ENCODE results near the gene FOXS1. TPM values are rescaled to one million over a fixed set of nuclear protein-coding genes. Genes with fewer than 3 reads are reported as not detected.
A peak's percentile ranks its signal among the peaks of the same experiment; 100 is the strongest.

Gene FOXS1
- total RNA-seq, 1 donor from 2014 or later: not detected

- TF ChIP-seq, protein P1, sequence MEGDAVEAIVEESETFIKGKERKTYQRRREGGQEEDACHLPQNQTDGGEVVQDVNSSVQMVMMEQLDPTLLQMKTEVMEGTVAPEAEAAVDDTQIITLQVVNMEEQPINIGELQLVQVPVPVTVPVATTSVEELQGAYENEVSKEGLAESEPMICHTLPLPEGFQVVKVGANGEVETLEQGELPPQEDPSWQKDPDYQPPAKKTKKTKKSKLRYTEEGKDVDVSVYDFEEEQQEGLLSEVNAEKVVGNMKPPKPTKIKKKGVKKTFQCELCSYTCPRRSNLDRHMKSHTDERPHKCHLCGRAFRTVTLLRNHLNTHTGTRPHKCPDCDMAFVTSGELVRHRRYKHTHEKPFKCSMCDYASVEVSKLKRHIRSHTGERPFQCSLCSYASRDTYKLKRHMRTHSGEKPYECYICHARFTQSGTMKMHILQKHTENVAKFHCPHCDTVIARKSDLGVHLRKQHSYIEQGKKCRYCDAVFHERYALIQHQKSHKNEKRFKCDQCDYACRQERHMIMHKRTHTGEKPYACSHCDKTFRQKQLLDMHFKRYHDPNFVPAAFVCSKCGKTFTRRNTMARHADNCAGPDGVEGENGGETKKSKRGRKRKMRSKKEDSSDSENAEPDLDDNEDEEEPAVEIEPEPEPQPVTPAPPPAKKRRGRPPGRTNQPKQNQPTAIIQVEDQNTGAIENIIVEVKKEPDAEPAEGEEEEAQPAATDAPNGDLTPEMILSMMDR (conservative IDR thresholded peaks at IDR 0.05; ENCODE audit: low read depth, low read length): no peak
- H3K4me3 ChIP-seq (ENCODE audit: low read depth, low read length): no peak overlapping the region
- no peak for DNase-seq (ENCODE audit: low read depth)
Observed at GRCh38 chr20:31846793-31847138, 1.4 kb upstream of the FOXS1 start.

GRCh38 chr20:31844737-31845299 lies 586 bp downstream of the FOXS1 start:
- H3K4me3 ChIP-seq (ENCODE audit: low read depth, low read length): no peak overlapping the region
- TF ChIP-seq, protein P1 (conservative IDR thresholded peaks at IDR 0.05; ENCODE audit: low read depth, low read length): no peak
- no peak for DNase-seq (ENCODE audit: low read depth)

DNA sequence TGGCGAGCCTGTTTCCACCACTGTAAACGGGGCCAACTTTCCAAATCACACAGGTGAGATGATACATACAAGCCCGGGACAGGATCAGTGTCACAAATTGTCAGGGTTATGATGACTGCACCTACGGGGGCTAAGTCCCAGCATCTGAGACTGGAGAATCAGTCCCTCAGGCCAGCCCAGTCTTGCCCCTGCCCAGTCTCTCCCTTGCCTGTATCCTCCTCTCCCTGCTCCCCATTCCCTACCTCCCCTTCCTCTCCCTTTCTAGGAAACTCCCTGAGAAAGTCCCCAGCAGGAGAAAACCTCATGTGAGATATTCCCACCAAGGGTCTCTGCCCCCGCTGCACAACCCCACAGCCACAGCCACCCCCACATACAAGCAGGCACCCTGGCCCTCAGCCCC lies 1.5 kb downstream of the FOXS1 start:
- DNase-seq (ENCODE audit: low read depth): no peak
- H3K4me3 ChIP-seq (ENCODE audit: low read depth, low read length): no peak overlapping the region
- TF ChIP-seq, protein P1 (conservative IDR thresholded peaks at IDR 0.05; ENCODE audit: low read depth, low read length): no peak

GRCh38 chr20:31843288-31843687 lies 2.1 kb downstream of the FOXS1 start:
- TF ChIP-seq, protein P1 (conservative IDR thresholded peaks at IDR 0.05; ENCODE audit: low read depth, low read length): no peak
- no peak overlapping the region for H3K4me3 ChIP-seq (ENCODE audit: low read depth, low read length)

DNA sequence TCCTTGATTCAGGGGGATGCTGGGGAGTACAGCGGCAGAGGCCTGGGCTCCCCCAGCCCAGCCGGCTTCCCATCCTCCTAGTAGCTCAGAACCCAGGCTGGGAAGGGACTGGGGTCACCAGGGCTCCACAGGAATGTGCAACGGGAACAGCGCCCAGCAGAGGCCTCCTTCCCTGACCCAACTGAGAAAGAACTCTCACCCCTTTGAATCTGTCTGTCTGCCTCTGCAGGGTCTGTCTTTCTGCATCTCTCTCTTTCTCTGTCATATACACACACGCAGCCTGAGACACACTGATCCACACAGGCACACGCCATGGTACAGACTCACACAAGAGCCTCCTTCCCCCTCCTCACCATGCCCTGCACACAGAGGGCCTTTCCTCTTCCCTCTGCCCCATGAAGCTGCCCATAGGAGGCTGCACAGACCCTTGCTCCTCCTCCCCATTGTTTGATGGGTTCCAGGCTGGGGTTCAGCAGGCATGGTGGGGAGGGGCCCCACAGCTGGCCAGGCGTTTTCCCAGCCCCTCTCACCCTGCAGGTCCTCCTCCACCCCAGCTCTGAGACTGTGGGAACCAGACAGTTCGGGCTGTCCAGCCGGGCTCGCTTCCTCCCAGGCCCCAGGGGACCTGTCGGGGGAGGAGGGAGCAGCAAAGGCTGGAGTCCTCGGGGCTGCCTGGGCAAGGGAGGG lies 2.8 kb downstream of the FOXS1 start:
- TF ChIP-seq, protein P1 (conservative IDR thresholded peaks at IDR 0.05; ENCODE audit: low read depth, low read length): no peak
- no peak for DNase-seq (ENCODE audit: low read depth)
- no peak overlapping the region for H3K4me3 ChIP-seq (ENCODE audit: low read depth, low read length)

More at GRCh38 chr20:31843288-31843687, 2.1 kb downstream of the FOXS1 start:
- no peak for DNase-seq (ENCODE audit: low read depth)

DNA sequence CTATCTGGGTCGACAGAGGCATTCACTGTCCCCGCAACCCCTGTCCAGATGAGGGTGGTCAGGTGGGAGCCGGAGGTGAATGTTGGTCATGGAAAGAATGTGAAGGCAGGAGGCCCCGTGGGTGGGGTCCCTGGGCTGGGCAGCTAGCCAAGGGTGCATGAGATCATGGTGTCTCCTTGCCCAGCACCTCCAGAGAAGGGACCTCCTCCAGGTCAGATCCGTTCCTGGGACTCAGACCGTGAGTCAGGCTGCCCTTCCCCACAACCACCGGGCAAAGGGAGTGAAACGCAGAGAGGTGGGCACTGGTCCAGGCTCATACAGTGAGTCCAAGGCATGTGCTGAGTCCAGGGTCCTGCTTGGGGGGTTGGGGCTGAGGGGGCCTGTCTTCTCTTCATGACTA lies 3.5 kb downstream of the FOXS1 start:
- peak; percentile 33 for DNase-seq (ENCODE audit: low read depth)
- H3K4me3 ChIP-seq (ENCODE audit: low read depth, low read length): no peak overlapping the region
- TF ChIP-seq, protein P1 (conservative IDR thresholded peaks at IDR 0.05; ENCODE audit: low read depth, low read length): no peak
